ENCODE data around the gene SEC61A1.

GRCh38 chr3:128100638-128101037 lies 48.4 kb downstream of the SEC61A1 start:
- TF ChIP-seq, protein P1, sequence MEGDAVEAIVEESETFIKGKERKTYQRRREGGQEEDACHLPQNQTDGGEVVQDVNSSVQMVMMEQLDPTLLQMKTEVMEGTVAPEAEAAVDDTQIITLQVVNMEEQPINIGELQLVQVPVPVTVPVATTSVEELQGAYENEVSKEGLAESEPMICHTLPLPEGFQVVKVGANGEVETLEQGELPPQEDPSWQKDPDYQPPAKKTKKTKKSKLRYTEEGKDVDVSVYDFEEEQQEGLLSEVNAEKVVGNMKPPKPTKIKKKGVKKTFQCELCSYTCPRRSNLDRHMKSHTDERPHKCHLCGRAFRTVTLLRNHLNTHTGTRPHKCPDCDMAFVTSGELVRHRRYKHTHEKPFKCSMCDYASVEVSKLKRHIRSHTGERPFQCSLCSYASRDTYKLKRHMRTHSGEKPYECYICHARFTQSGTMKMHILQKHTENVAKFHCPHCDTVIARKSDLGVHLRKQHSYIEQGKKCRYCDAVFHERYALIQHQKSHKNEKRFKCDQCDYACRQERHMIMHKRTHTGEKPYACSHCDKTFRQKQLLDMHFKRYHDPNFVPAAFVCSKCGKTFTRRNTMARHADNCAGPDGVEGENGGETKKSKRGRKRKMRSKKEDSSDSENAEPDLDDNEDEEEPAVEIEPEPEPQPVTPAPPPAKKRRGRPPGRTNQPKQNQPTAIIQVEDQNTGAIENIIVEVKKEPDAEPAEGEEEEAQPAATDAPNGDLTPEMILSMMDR (conservative IDR thresholded peaks at IDR 0.05) = no peak
- TF ChIP-seq ZFX (IDR thresholded peaks at IDR 0.05) = peak; percentile 17; the same call in 1 of the 2 replicates

Measured in C4-2B (cell line).